Brain microvascular endothelial cell (primary cell): ENCODE results near the gene FBXO38.

Source experiments
- DNase-seq: peaks from one replicate; pipeline ENCODE4 v3.0.0-alpha.2; 2020
- H3K27ac ChIP-seq: fragments of 250-450 bp; sonication (Bioruptor Pico); 2 replicates; pipeline ENCODE4 v1.5.1; 2020; ENCODE audit warnings: mild to moderate bottlenecking, moderate library complexity
- H3K27me3 ChIP-seq: fragments of 250-450 bp; sonication (Bioruptor Pico); replicated peaks from 2 replicates; pipeline ENCODE4 v1.5.1; 2020; ENCODE audit warnings: mild to moderate bottlenecking
- H3K36me3 ChIP-seq: fragments of 250-450 bp; sonication (Bioruptor Pico); replicated peaks from 2 replicates; pipeline ENCODE4 v1.5.1; 2020; ENCODE audit warnings: mild to moderate bottlenecking
- H3K4me3 ChIP-seq: 2 replicates; pipeline ENCODE4 v1.5.1; 2011; ENCODE audit warnings: low read depth, mild to moderate bottlenecking, control low read depth, low read length, moderate library complexity
- CTCF ChIP-seq: IDR thresholded peaks from 2 replicates; pipeline ENCODE4 v1.5.1; 2011; ENCODE audit warnings: low read depth, mild to moderate bottlenecking, moderate library complexity, low read length, control low read depth, inconsistent platforms; ENCODE audit errors: missing control alignments
- in situ Hi-C: cut with HindIII; loops from 2 replicates; pipeline ENCODE4 v1.10.0; 2017; ENCODE audit warnings: low sequenced_read_pairs, low pct_ligation_motif_present

FBXO38 gene

GRCh38 chr5:148386041-148386440 is 2.3 kb downstream of the FBXO38 start:
- Histone ChIP-seq H3K4me3 (no peak overlapping the region), H3K36me3 (no peaks in the 10 kb centered on the region), H3K27ac (no peak overlapping the region), H3K27me3 (no peaks in the 10 kb centered on the region)
- TF ChIP-seq CTCF, result no peak
- in situ Hi-C loops, result no loop called here
- no peak for DNase-seq

GRCh38 chr5:148387325-148387724 is 3.6 kb downstream of the FBXO38 start:
- in situ Hi-C loops, result no loop called here
- Histone ChIP-seq H3K4me3 (no peak overlapping the region), H3K36me3 (no peaks in the 10 kb centered on the region), H3K27ac (no peak overlapping the region), H3K27me3 (no peaks in the 10 kb centered on the region)
- DNase-seq, result peak; percentile 53
- TF ChIP-seq CTCF, result no peak

GRCh38 chr5:148388696-148389095 is 4.9 kb downstream of the FBXO38 start:
- no peak overlapping the region for H3K27ac ChIP-seq
- H3K36me3 ChIP-seq, result no peaks in the 10 kb centered on the region
- no peak for DNase-seq
- H3K27me3 ChIP-seq, result no peaks in the 10 kb centered on the region
- in situ Hi-C loops, result no loop called here
- H3K4me3 ChIP-seq, result no peak overlapping the region
- no peak for TF ChIP-seq CTCF

GRCh38 chr5:148390914-148391313 is 7.2 kb downstream of the FBXO38 start:
- no peak for DNase-seq
- H3K27me3 ChIP-seq, result no peaks in the 10 kb centered on the region
- in situ Hi-C loops, result no loop called here
- peaks cover 3% of the 10 kb centered on the region for H3K36me3 ChIP-seq
- H3K27ac ChIP-seq, result no peak overlapping the region
- no peak overlapping the region for H3K4me3 ChIP-seq
- no peak for TF ChIP-seq CTCF

GRCh38 chr5:148391422-148391821 is 7.7 kb downstream of the FBXO38 start:
- Histone ChIP-seq H3K4me3 (no peak overlapping the region), H3K36me3 (peaks cover 3% of the 10 kb centered on the region), H3K27ac (no peak overlapping the region), H3K27me3 (no peaks in the 10 kb centered on the region)
- no peak for DNase-seq
- TF ChIP-seq CTCF, result no peak
- in situ Hi-C loops, result no loop called here

GRCh38 chr5:148393390-148393741 is 9.6 kb downstream of the FBXO38 start:
- no peak for TF ChIP-seq CTCF
- Histone ChIP-seq H3K27ac (no peak overlapping the region), H3K4me3 (no peak overlapping the region), H3K27me3 (no peaks in the 10 kb centered on the region), H3K36me3 (peaks cover 3% of the 10 kb centered on the region)
- in situ Hi-C loops, result no loop called here
- DNase-seq, result no peak
